Adrenal gland (tissue), 12 donors: Measurements from ENCODE around the gene BACH2. TPM values are rescaled to one million over a fixed set of nuclear protein-coding genes. Genes with fewer than 3 reads are reported as not detected.
"Not testable (repeated sequence)": the region's sequence is repeated elsewhere in the genome, so short reads cannot be mapped to it uniquely, and the experiment has no call there.

ENCODE experiments used
- DNase-seq, 7 donors: peaks; one replicate each; pipeline ENCODE4 v3.0.0-alpha.2; 2019 to 2020
- H3K27ac ChIP-seq, 5 donors: fragments of 200-600 bp; sonication (generic) in 4 of 5; 1 replicate in 3 of 5; 2 replicates in 2 of 5; pipeline versions ENCODE4 v1.5.1 to v1.8.0; 2016 to 2020; ENCODE audit warnings: mild to moderate bottlenecking in 1 of 5
- H3K27me3 ChIP-seq: fragments of 200-600 bp; 2 replicates; pipeline ENCODE4 v1.8.0; 2021
- H3K36me3 ChIP-seq, 2 donors: fragments of 200-600 bp; replicated peaks in 1 of 2; 1 replicate in 1 of 2; 2 replicates in 1 of 2; pipeline versions ENCODE4 v1.5.1 to v1.8.0; 2018 to 2022
- H3K4me1 ChIP-seq, 2 donors: fragments of 200-600 bp; replicated peaks in 1 of 2; 1 replicate in 1 of 2; 2 replicates in 1 of 2; pipeline versions ENCODE4 v1.5.1 to v1.8.0; 2018 to 2021
- H3K4me3 ChIP-seq, 4 donors: fragments of 200-600 bp; sonication (generic) in 3 of 4; one replicate each; pipeline ENCODE4 v1.5.1; 2016 to 2018
- H3K9me3 ChIP-seq, 3 donors: fragments of 200-600 bp; sonication (generic) in 1 of 3; replicated peaks in 1 of 3; 1 replicate in 2 of 3; 2 replicates in 1 of 3; pipeline versions ENCODE4 v1.5.1 to v1.8.0; 2016 to 2021
- POLR2A ChIP-seq, 2 donors: fragments of 450-650 bp; IDR thresholded peaks; one replicate each; pipeline ENCODE4 v1.6.1; 2017; ENCODE audit warnings: antibody characterized with exemption in 2 of 2, mild to moderate bottlenecking in 2 of 2, moderate library complexity in 1 of 2
- WGBS, 4 donors: extraction: QIAGEN DNeasy Blood & Tissue Kit in 2 of 4; methylation state at CpG; one replicate each; pipeline versions ENCODE4 v1.1.5 to v1.1.7; 2013 to 2017; 5-methylcytosine and 5-hydroxymethylcytosine counted together
- intact Hi-C, 2 donors: fragments of 100-400 bp; cut with DNase I; formaldehyde crosslinking; loops; one replicate each; pipeline versions ENCODE4 v1.14.1 to v1.15.0; 2022 to 2023
- polyA plus RNA-seq, 3 donors: library from polyadenylated mRNA; stranded (reverse); fragments of 200-250 nt in 2 of 3; fragments of 350-450 nt in 1 of 3; fragmentation: Illumina TruSeq in 1 of 3; extraction: RNeasy Lipid Tissue Mini Kit (QIAGEN cat#74804) in 1 of 3; gene quantifications; one replicate each; pipeline ENCODE4 v1.2.3, GENCODE V29; 2013 to 2014
- total RNA-seq, 9 donors: library from RNA; depleted of rRNA in 4 of 9; stranded (reverse); fragments of >200 nt in 4 of 9; fragments of 120-200 nt in 1 of 9; fragmentation: NEBNext Ultra II Directional in 1 of 9; extraction: Animal tissue kit (Norgen Biotek cat#: 25700) in 1 of 9; gene quantifications; one replicate each; pipeline versions ENCODE4 v1.1.0 to v1.2.4, GENCODE V29; 2013 to 2023
- TF ChIP-seq, protein P1 (sequence below), 6 experiments: fragments of 450-650 bp in 4 of 6; fragments of 200-600 bp in 2 of 6; sonication (generic) in 1 of 6; IDR thresholded peaks; 1 replicate in 5 of 6; 2 replicates in 1 of 6; pipeline versions ENCODE4 v1.5.1 to v1.8.0; 2016 to 2021; ENCODE audit warnings: antibody characterized with exemption in 6 of 6, mild to moderate bottlenecking in 2 of 6, moderate library complexity in 1 of 6
- donor health status: healthy with polysubstance abuse.
- donor health status: Bipolar disorder and iron deficiency.
- donor health status: DM: yes; HTN: yes; CAD: no.
- donor health status: DM: no; HTN: no; CAD: no.
- donor health status: DM: no; HTN: no; CAD: no.
- donor health status: DM: yes; HTN: yes; CAD: no.

The BACH2 gene
- total and polyA plus RNA-seq, 12 donors, result 0.08 to 2.9 (median 0.83) TPM

GRCh38 chr6:90118581-90118980 lies 178.1 kb downstream of the BACH2 start:
- H3K9me3 ChIP-seq, result peaks cover 0 to under 1% (median 0%) of the 10 kb centered on the region in 3 donors
- no peaks in the 10 kb centered on the region for H3K36me3 ChIP-seq
- no peaks in the 10 kb centered on the region for H3K27me3 ChIP-seq
- WGBS, 4 donors, result 88 to 91% (median 91%) methylated on average over 2 of the region's 2 CpGs
- H3K4me1 ChIP-seq, result no peaks in the 10 kb centered on the region
- no peak for DNase-seq
- H3K27ac ChIP-seq, result no peak overlapping the region
- no peak overlapping the region for H3K4me3 ChIP-seq
- TF ChIP-seq POLR2A (IDR thresholded peaks at IDR 0.05), result no peak
- TF ChIP-seq, protein P1, sequence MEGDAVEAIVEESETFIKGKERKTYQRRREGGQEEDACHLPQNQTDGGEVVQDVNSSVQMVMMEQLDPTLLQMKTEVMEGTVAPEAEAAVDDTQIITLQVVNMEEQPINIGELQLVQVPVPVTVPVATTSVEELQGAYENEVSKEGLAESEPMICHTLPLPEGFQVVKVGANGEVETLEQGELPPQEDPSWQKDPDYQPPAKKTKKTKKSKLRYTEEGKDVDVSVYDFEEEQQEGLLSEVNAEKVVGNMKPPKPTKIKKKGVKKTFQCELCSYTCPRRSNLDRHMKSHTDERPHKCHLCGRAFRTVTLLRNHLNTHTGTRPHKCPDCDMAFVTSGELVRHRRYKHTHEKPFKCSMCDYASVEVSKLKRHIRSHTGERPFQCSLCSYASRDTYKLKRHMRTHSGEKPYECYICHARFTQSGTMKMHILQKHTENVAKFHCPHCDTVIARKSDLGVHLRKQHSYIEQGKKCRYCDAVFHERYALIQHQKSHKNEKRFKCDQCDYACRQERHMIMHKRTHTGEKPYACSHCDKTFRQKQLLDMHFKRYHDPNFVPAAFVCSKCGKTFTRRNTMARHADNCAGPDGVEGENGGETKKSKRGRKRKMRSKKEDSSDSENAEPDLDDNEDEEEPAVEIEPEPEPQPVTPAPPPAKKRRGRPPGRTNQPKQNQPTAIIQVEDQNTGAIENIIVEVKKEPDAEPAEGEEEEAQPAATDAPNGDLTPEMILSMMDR (IDR thresholded peaks at IDR 0.05), result no peak
- intact Hi-C loops, result no loop called here

DNA sequence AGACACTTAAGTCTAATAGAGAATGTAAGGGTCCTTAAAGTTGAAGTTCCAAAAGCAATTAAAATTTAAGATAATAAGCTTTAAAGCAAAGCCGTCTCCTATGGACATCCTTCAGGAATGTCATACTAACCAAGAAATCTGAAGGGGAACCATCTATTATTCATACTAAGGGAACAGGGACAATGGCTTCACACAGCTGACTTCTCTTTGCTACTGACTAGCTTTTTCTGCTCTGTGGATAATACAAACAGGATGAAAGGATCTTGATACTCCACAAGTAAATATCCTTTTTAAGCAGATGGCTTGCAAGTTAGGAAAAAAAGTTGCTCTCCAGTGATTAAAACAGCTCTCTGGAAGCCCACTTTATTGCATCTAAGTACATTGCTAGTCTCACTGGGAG lies 178.6 kb downstream of the BACH2 start:
- no peak overlapping the region for H3K27ac ChIP-seq
- no peaks in the 10 kb centered on the region for H3K27me3 ChIP-seq
- H3K4me1 ChIP-seq, result no peaks in the 10 kb centered on the region
- intact Hi-C loops, result no loop called here
- no peaks in the 10 kb centered on the region for H3K36me3 ChIP-seq
- no peak overlapping the region for H3K4me3 ChIP-seq
- H3K9me3 ChIP-seq, result peaks cover 0 to 4% (median 0%) of the 10 kb centered on the region in 3 donors
- 88 to 100% (median 94%) methylated on average over 1 of the region's 1 CpG for WGBS, 4 donors
- TF ChIP-seq, protein P1 (IDR thresholded peaks at IDR 0.05), result no peak
- no peak for DNase-seq

DNA sequence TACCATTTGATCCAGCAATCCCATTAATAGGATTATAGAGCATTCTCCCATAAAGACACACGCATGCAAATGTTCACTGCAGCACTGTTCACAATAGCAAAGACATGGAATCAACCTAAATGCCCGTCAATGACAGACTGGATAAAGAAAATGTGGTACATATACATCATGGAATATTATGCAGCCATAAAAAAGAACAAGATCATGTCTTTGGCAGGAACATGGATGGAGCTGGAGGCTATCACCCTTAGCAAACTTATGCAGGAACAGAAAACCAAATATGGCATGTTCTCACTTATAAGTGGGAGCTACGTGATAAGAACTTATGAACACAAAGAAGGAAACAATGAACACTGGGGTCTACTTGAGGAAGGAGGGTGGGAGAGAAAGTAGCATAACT lies 180.5 kb downstream of the BACH2 start:
- H3K9me3 ChIP-seq, H3K27ac ChIP-seq, H3K4me3 ChIP-seq, intact Hi-C loops, DNase-seq, H3K4me1 ChIP-seq, H3K36me3 ChIP-seq, H3K27me3 ChIP-seq: not testable (repeated sequence)
- WGBS, 4 donors, result 75 to 92% (median 77%) methylated on average over 3 of the region's 3 CpGs

- no peak overlapping the region for H3K27ac ChIP-seq
- intact Hi-C loops, result no loop called here
- no peaks in the 10 kb centered on the region for H3K27me3 ChIP-seq
- TF ChIP-seq POLR2A (IDR thresholded peaks at IDR 0.05), result no peak
- TF ChIP-seq, protein P1 (IDR thresholded peaks at IDR 0.05), result no peak
- H3K36me3 ChIP-seq, result no peaks in the 10 kb centered on the region
- no peak overlapping the region for H3K4me3 ChIP-seq
- peaks cover 0 to 4% (median 0%) of the 10 kb centered on the region in 3 donors for H3K9me3 ChIP-seq
- no peaks in the 10 kb centered on the region for H3K4me1 ChIP-seq
- no peak for DNase-seq
Observed at GRCh38 chr6:90113389-90113788, 183.3 kb downstream of the BACH2 start.

- intact Hi-C loops, result no loop called here
- Histone ChIP-seq H3K27ac (no peak overlapping the region), H3K4me3 (no peak overlapping the region), H3K36me3 (no peaks in the 10 kb centered on the region), H3K27me3 (no peaks in the 10 kb centered on the region), H3K9me3 (peaks cover 0 to 4% (median 0%) of the 10 kb centered on the region in 3 donors), H3K4me1 (no peaks in the 10 kb centered on the region)
- no peak for TF ChIP-seq POLR2A (IDR thresholded peaks at IDR 0.05)
- TF ChIP-seq, protein P1 (IDR thresholded peaks at IDR 0.05), result no peak
- WGBS, 4 donors, result 91 to 98% (median 93%) methylated on average over 2 of the region's 2 CpGs
- DNase-seq, result no peak
Observed at GRCh38 chr6:90111387-90111786, 185.3 kb downstream of the BACH2 start.
